DMS114 treated with DMSO at 0.1 percent for 48 hours (cell line): Measurements from ENCODE around the gene ZNF12.

Experiments used
- DNase-seq: peaks from one replicate; lab custom pipeline; 2025; ENCODE audit not compliant: unreplicated experiment; lab: John Stamatoyannopoulos, UW

The ZNF12 gene

GRCh38 chr7:6647541-6647940 is 59.2 kb downstream of the ZNF12 start:
- no peak for DNase-seq

GRCh38 chr7:6647080-6647479 is 59.7 kb downstream of the ZNF12 start:
- no peak for DNase-seq

- no peak for DNase-seq
Observed at GRCh38 chr7:6646465-6646864, 60.3 kb downstream of the ZNF12 start.

- DNase-seq: no peak
Observed at GRCh38 chr7:6644728-6645127, 62.0 kb downstream of the ZNF12 start.

- DNase-seq: no peak
Observed at GRCh38 chr7:6643915-6644625, 62.7 kb downstream of the ZNF12 start.

GRCh38 chr7:6642861-6643640 is 63.7 kb downstream of the ZNF12 start:
- no peak for DNase-seq

GRCh38 chr7:6642239-6642839 is 64.4 kb downstream of the ZNF12 start:
- no peak for DNase-seq

- DNase-seq: no peak
Observed at GRCh38 chr7:6641305-6642035, 65.3 kb downstream of the ZNF12 start.

GRCh38 chr7:6640246-6640721 is 66.5 kb downstream of the ZNF12 start:
- DNase-seq: no peak

GRCh38 chr7:6639627-6640026 is 67.1 kb downstream of the ZNF12 start:
- no peak for DNase-seq

GRCh38 chr7:6639032-6639431 is 67.7 kb downstream of the ZNF12 start:
- no peak for DNase-seq
